ENCODE measurements around the gene UBQLN4.
"Not testable (repeated sequence)": the region's sequence is repeated elsewhere in the genome, so short reads cannot be mapped to it uniquely, and the experiment has no call there.

Gene UBQLN4

GRCh38 chr1:156081180-156081916, 27.8 kb upstream of the UBQLN4 start:
- DNase-seq (ENCODE audit: low spot score): no peak

- no peak for DNase-seq (ENCODE audit: low spot score)
Measured at GRCh38 chr1:156080863-156081179, 27.2 kb upstream of the UBQLN4 start.

DNA sequence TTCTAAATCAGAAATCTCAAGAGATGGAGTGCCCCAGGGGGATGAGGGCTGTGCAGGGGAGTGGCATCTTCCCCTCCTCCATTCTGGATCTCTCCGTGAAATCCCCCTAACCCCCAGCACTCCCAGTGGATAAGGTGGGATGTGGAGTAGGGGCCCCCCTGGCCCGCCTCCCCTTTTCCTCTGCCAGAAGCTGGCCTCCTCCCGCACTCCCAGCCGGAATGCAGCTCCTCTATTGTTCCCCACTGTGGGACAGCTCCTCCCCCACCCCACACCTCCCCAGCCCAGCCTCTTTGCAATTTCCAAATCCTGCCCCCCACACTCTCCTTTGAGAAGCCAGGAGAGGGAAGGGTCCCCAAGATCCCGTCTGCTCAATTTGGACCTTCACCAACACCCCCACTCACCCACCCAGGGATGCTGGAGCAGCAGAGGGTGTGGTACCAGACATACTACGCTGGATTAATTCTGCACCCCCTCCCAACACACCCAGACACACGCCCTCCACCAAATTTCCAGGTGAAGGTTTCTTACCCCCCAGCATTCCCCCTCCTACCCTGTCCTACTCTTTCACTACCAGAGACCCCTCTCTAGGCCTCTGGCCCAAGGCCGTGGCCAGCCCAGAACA, 26.8 kb upstream of the UBQLN4 start:
- no peak for DNase-seq (ENCODE audit: low spot score)

DNA sequence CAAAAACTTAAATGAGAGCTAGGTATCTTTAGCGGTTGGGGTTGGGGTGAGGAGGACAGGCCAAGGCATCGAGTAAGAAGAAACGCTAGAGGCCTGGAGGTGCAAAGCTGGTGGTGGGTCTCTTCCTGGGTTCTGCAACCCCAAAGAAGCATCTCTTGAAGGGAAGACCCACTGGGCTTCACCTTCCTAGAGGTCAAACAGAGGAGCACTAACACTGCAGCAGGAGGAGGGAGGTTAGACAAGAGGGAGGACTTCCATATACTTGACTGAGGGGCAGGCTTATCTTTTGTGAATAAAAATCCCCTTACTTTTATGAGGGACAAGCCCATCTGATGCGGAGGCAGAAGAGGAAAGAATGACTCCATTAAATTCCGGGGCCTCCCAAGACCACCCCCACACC, 26.2 kb upstream of the UBQLN4 start:
- DNase-seq (ENCODE audit: low spot score): no peak

DNA sequence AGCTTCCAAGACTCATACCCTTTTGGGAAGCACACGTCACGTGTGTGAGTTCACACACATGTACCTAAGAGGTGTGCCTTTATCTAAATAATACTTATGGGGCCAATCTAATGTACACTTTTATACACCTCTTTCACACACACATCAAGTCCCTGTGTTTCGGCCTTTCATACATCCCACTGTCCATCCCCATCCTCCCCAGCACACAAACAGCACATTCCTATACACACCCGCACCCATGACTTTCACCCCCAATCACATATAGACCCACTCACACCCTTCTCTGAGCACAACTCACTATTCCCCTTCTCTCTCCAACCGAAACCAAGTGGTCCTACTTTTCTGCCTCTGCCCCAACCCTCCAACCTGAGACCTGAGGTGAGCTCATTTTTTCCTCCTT, 25.1 kb upstream of the UBQLN4 start:
- no peak for DNase-seq (ENCODE audit: low spot score)

DNA sequence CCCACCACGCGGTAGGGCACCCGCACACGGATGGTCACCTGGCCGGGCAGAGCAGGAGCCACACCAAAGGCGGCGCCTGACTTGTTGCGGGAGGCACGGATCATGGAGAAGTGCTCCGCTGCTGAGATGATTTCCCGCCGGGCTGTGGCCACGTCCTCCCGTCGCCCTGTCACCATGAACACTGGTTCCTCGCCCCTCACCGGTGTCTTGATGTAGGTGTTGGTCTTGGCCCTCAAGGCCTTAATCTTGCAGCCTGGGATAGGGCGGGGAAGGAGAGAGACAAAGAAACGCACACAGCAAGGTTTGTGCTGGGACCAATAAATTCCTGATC, 23.8 kb upstream of the UBQLN4 start:
- no peak for DNase-seq (ENCODE audit: low spot score)

DNA sequence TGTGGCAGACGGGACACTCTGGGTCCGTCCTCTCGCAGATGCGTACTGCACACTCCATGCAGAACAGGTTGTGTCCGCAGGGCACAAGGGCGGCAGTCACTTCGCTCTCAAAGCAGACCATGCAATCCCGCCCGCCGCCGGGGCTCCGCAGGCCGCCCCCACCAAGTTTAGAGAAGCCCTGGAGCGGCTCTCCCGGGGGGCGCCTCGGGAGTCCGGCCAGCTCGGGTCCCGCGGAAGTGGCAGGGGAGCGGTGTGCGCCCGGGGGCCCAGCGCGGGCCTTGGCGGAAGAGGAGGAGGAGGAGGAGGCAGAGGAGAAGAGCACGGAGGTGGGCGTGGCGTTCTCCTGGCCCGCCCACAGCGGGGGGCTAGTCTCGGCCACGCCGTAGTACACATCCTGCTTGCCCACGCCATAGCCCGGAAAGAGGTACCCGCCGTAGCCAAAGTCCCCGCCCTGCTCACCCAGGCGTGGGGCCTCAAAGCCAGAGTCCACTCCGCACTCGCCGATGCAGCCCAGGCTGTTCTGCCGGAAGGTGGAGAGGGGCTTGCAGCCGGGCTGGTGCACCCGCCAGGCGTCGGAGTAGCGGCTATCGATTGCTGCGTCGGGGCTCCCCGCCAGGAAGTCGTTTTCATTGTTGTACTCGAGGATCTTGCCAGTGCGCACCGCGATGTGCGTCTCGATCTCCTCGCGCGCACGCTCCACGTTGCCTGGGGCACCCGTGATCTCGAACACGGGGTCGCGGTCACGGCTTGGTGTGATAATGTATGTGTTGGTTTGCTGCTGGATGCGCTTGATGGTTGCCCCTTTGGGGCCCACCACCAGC, 23.2 kb upstream of the UBQLN4 start:
- DNase-seq (ENCODE audit: low spot score): no peak

DNA sequence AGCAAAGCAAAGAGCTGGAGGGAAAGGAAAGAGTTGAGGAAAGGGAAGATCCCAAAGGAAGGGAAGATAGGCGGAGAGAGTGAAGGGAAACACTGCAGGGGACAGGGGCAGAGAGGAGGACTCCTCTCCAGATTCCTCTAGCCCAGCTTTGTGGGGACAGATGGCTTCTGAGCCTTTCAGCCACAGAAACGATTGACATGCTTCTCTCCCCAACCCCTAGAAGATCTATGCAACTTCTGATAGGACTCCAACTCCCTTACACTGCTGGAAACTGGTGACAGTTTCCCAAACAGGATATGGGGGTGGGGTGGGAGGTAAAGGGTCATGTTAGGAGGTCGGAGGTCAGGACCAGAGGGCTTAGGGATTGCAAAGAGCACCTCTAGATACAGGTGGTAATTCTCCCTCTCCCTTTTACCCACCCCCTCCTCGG, 22.2 kb upstream of the UBQLN4 start:
- no peak for DNase-seq (ENCODE audit: low spot score)

DNA sequence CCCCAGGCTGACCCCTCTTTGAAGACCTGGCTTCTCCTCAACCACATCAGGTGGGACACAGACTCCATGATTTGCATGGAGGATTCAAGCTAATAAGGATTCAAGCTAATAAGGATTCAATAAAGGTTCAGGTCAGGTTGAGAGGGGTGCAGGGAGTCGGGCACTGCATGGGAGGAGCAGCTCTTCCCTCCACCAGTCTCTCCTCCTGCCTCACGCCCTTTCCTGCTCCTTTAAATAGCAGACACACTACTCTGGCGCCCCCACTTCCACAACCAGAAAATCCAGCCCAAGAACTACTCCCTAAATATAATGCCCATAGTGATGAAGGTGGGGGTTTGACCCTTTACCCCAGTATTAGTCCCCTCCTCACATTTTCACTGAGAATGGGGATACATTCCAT, 21.6 kb upstream of the UBQLN4 start:
- DNase-seq (ENCODE audit: low spot score): no peak

GRCh38 chr1:156074661-156075060, 21.1 kb upstream of the UBQLN4 start:
- no peak for DNase-seq (ENCODE audit: low spot score)

GRCh38 chr1:156073740-156074139, 20.1 kb upstream of the UBQLN4 start:
- no peak for DNase-seq (ENCODE audit: low spot score)

DNA sequence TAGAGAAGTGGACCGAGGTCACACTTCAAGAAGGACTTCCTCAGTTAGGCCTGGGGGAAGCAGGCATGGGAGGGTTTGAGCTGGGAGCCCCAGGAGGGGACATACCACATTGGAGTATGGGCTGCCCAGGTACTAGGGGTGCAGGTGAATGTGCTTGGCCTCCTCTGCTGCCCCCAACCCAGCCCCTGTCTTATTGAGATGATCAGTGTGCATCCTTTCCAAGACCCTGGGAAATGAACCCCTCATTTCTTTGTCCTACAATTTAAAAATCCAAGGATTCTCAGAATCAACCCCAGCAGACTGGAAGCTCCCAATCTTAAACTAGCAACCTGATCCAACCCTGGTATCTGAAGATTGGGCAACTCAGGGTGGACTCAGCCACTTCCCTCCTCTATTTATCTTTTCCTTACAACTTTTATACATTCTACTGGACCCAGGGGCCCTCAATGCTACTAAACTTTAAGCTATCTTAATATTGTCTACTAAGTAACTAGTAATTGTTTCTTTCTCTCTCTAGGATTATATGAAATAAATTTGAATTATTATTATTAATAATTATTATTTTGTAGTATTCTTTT, 19.6 kb upstream of the UBQLN4 start:
- no peak for DNase-seq (ENCODE audit: low spot score)

DNA sequence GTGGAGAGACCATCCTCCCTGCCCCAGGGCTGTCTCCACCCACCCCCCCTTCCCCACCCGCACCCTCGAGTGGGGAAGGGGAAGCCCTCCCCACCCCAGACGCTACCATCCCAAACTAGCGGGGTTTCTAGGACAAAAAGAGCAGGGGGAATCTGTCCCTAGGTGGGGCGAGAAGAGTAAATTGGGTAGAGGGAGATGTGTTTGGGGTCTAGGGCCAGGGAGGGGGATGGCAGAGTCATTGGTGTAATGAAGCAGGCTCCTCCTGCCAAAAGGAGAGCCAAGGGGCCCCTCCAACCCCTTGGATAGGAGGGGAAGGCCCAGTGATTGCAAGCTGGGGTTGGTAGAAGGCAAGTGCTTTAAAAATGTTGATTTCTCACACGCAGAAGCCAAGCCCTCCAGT, 18.7 kb upstream of the UBQLN4 start:
- DNase-seq (ENCODE audit: low spot score): no peak

DNA sequence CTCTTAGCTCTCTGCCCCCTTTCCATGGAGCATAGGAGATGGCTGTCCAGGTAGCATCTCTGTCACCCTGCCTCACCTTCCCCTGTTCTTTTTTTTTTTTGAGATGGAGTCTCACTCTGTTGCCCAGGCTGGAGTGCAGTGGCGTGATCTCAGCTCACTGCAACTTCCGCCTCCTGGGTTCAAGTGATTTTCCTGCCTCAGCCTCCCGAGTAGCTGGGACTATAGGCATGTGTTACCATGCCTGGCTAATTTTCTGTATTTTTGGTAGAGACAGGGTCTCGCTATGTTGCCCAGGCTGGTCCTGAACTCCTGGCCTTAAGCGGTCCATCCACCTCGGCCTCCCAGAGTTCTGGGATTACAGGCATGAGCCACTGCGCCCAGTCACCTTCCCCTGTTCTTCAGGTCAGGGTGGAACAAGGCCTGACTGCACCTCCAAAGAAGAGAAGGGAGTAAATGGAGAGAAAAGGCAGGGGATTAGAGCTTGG, 17.8 kb upstream of the UBQLN4 start:
- DNase-seq (ENCODE audit: low spot score): not testable (repeated sequence)

- no peak for DNase-seq (ENCODE audit: low spot score)
Measured at GRCh38 chr1:156070548-156070947, 16.9 kb upstream of the UBQLN4 start.

- no peak for DNase-seq (ENCODE audit: low spot score)
Measured at GRCh38 chr1:156069490-156070455, 16.2 kb upstream of the UBQLN4 start.

DNA sequence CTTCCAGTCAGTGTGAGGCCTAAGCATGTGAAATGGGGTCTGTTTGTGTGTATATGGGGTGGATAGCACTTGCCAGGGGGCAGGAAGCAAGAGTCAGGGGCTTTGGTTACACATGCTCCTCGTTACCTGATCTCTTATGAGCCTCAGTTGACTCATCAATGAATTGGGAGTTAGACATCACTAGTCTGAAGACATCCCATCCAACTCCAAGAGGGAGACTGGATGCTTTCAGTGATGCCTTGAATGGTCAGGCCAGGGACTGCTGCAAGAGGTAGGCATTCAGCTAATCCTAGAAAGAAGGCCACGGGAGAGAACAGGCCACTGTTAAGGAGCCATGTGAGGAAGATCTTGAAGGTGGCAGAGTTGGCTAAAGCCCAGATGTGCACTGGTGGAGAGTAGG, 13.7 kb upstream of the UBQLN4 start:
- no peak for DNase-seq (ENCODE audit: low spot score)

DNA sequence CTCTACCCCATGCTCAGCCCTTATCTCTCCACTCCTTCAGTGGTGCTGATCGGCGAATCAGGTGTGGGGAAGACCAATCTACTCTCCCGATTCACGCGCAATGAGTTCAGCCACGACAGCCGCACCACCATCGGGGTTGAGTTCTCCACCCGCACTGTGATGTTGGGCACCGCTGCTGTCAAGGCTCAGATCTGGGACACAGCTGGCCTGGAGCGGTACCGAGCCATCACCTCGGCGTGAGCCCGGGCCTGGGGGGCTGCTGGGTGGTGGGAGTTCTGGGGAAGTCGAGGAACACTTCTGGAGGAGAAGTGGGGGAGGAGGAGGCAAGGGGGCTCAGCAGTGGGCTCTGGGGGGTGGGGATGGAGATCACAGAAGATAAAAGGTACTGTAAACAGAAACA, 12.3 kb upstream of the UBQLN4 start:
- DNase-seq (ENCODE audit: low spot score): no peak

- DNase-seq (ENCODE audit: low spot score): no peak
Measured at GRCh38 chr1:156065212-156065611, 11.6 kb upstream of the UBQLN4 start.

- DNase-seq (ENCODE audit: low spot score): no peak
Measured at GRCh38 chr1:156064615-156065014, 11.0 kb upstream of the UBQLN4 start.

DNA sequence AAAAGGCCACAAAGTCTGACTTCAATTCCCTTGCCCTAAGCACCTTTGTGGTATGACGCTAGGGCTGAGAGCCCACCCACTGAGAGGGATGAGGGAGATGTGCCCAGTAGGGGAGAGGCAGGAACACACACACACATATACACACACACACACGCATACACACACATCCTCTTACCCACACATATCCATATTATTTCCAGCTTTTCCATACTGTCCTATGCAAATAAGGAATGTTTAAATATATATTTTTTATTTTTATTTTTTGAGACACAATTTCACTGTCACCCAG, 10.3 kb upstream of the UBQLN4 start:
- no peak for DNase-seq (ENCODE audit: low spot score)

DNA sequence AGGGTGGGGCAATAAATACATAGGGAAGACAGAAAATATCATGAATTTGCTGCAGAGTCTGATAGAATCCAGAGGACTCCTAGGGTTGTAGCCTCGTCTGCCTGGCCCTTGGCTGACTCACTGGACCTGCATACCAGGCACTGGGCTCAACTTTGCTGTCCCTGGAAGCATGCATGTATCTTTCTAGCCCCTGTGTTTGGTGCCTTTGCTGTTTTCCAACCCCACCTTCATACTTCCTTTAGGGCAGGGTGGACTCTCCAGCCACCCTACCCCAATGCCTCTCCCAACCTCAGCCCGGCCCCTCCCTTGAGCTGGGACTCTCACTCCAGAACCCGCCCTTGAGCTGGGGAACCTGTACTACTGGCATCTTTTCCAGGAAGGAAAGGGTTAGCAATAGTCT, 8.6 kb upstream of the UBQLN4 start:
- no peak for DNase-seq (ENCODE audit: low spot score)

Measured in SK-N-DZ (cell line).